Measurements from ENCODE around the gene PRPF8. TPM values are rescaled to one million over a fixed set of nuclear protein-coding genes. Genes with fewer than 3 reads are reported as not detected.
A peak's percentile ranks its signal among the peaks of the same experiment; 100 is the strongest.

PRPF8 gene
- total RNA-seq, 4 donors from 2014 or later: 138 to 390 (median 226) TPM

DNA sequence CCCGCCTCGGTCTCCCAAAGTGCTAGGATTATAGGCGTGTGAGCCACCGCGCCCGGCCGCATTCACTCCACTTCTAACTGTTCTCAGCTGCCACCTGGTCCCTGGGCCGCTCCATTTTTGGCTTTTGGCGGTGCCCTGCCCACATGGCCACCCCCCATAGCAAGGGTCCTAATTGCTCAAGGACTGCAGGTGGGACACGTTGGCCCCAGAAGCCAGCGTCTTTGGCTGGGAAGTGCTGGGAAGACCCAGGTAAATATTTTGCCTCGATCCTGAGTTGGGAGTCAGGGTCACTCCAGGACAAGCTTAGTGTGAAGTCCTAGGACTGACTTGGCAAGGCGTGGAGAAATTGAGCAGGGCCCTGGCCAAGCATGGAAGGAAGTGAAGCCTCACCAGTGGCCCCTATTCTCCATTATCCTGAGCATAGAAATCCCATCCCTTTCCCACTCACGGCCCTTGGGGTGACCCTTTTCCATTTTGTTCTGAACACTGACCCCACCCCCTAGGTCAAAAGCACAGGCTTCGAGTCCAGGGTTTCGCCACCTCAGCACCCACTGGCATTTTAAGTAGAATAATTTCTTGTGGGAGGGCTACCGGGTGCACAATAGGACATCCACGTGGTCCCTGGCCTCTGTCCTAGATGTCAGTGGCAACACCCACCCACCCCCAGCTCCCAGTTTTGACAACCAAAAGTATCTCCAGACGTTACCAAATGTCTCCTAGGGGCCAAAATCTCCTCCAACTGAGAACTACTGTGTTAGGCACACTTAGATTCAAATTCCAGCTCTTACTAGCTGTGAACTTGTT, 33.9 kb upstream of the PRPF8 start:
- H3K27me3 ChIP-seq: no peaks in the 10 kb centered on the region
- no peaks in the 10 kb centered on the region for H3K9me3 ChIP-seq
- DNase-seq: no peak
- H3K4me1 ChIP-seq: peaks cover 0 to 29% (median 16%) of the 10 kb centered on the region in 4 donors
- H3K4me3 ChIP-seq: no peak overlapping the region
- peaks cover 0 to 4% (median 0%) of the 10 kb centered on the region in 3 donors for H3K36me3 ChIP-seq
- H3K27ac ChIP-seq: peak overlapping the region; percentile 95 to 100 (median 99)
- TF ChIP-seq, protein P1, sequence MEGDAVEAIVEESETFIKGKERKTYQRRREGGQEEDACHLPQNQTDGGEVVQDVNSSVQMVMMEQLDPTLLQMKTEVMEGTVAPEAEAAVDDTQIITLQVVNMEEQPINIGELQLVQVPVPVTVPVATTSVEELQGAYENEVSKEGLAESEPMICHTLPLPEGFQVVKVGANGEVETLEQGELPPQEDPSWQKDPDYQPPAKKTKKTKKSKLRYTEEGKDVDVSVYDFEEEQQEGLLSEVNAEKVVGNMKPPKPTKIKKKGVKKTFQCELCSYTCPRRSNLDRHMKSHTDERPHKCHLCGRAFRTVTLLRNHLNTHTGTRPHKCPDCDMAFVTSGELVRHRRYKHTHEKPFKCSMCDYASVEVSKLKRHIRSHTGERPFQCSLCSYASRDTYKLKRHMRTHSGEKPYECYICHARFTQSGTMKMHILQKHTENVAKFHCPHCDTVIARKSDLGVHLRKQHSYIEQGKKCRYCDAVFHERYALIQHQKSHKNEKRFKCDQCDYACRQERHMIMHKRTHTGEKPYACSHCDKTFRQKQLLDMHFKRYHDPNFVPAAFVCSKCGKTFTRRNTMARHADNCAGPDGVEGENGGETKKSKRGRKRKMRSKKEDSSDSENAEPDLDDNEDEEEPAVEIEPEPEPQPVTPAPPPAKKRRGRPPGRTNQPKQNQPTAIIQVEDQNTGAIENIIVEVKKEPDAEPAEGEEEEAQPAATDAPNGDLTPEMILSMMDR (IDR thresholded peaks at IDR 0.05): no peak
- TF ChIP-seq POLR2A (IDR thresholded peaks at IDR 0.05): no peak

DNA sequence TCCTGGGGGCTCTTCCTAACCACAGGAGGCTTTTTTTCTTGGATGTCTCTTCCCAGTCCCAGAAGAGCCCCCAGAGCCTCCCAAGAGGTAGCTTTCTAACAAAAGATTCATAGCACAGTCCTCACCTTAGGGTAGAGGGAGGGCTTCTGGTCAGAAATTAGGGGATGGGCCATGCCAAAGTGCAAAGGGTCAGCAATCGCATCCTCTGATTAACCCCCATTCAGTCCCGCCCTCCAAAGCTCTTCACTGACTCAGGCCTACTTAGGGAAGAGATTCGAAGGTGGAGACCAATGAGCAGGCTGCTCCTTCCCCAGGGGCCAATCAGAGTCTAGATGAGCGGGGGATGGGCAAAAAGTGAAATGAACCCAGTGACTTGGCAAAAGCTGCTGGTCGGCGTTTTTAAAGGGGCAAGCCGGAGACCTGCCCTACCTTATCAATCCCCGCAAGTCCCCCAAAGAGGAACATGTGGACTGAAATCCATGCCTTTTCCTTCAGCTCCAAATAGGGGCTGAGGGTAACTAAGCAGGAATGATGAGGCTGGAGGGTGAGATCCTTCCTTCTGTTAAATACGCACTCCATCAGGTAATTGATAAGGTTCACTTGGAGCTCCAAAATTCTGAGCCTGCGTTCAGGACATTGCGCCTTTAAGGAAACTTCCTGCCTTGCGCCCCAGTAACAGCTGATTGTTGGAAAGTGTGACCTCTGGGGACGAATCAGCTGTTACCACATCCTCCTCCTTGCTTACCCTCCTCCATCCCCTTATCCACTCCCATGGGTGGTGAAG, 32.4 kb upstream of the PRPF8 start:
- Histone ChIP-seq H3K4me1 (peaks cover 0 to 38% (median 14%) of the 10 kb centered on the region in 4 donors), H3K4me3 (peak overlapping the region; percentile 58 to 78 (median 73))
- DNase-seq: peak; percentile 87 to 96 (median 89)

DNA sequence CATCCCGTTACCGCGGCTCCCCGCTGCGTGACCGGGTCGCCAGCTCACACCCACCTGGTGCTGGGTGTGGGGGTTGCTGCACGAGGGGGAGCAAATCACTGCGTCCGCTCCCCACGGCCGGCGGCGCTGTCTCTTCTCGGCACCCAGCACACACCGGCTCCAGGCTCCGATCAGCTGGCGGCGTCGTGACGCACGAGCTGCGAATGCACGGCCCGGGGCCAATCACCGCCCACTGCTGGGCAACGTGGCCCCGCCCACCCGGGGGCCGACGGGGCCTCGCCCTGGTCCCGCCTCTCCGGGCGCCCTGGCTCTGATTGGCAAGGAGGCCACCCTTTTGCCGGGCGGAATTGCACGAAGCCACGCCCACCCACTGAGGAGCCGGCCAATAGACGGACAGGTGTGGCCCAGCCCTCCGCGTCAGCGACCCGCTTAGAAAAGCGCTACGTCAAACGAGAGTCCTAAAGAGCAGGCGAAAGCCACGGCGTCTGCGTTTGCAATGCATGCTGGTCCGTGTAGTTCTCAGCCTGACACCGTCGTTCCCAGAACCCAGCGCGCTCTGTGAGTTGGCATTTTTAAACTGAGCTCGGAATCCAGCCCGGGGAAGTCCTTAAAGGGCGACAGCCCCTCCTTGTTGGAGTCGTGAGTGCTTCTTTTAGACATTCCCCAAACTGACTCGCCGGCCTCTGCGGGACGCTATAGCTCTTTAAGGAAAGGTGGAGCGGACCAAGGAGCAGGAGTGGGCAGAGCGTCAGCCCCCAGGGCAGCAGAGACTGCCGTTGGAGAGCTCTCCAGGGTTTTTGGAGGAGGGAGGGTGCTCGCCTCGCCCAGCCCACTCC, 31.6 kb upstream of the PRPF8 start:
- TF ChIP-seq POLR2A (IDR thresholded peaks at IDR 0.05): peak; percentile 100
- TF ChIP-seq, protein P1 (IDR thresholded peaks at IDR 0.05): peak in 2 of 6 experiments; percentile 8 to 25
- peaks cover 0 to 24% (median 0%) of the 10 kb centered on the region in 3 donors for H3K36me3 ChIP-seq
- peak; percentile 99 to 100 (median 100) for DNase-seq
- H3K4me3 ChIP-seq: peak overlapping the region; percentile 70 to 93 (median 84)
- peaks cover 0 to 43% (median 14%) of the 10 kb centered on the region in 4 donors for H3K4me1 ChIP-seq
- no peaks in the 10 kb centered on the region for H3K9me3 ChIP-seq
- H3K27me3 ChIP-seq: no peaks in the 10 kb centered on the region
- H3K27ac ChIP-seq: peak overlapping the region; percentile 95 to 100 (median 99)

More for the DNA sequence above, 32.4 kb upstream of the PRPF8 start:
- Histone ChIP-seq H3K9me3 (no peaks in the 10 kb centered on the region), H3K27ac (peak overlapping the region; percentile 95 to 100 (median 99)), H3K36me3 (peaks cover 0 to 18% (median 0%) of the 10 kb centered on the region in 3 donors), H3K27me3 (no peaks in the 10 kb centered on the region)
- TF ChIP-seq, protein P1 (IDR thresholded peaks at IDR 0.05): peak in 2 of 6 experiments; percentile 3 to 11
- peak in 1 of 2 donors; percentile 78 for TF ChIP-seq POLR2A (IDR thresholded peaks at IDR 0.05)

DNA sequence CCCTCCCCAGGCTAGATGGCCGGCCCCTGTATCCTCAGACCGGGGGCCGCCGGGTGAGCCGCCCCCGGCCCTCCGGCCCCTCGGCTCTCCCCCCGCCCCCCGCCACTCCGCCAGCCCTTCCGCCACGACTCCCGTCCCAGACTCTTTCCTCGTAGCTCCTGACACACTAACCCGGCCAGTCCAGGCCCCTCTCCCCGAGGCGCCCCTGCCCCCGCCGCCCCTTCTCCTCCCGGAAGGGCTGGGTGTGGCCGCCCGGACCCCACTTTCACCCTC, 31.1 kb upstream of the PRPF8 start:
- H3K9me3 ChIP-seq: no peaks in the 10 kb centered on the region
- H3K36me3 ChIP-seq: peaks cover 0 to 24% (median 0%) of the 10 kb centered on the region in 3 donors
- no peak for DNase-seq
- H3K4me3 ChIP-seq: peak overlapping the region; percentile 70 to 93 (median 83)
- peak overlapping the region; percentile 95 to 99 (median 97) for H3K27ac ChIP-seq
- H3K27me3 ChIP-seq: no peaks in the 10 kb centered on the region
- peaks cover 0 to 44% (median 13%) of the 10 kb centered on the region in 4 donors for H3K4me1 ChIP-seq
- TF ChIP-seq, protein P1 (IDR thresholded peaks at IDR 0.05): no peak
- no peak for TF ChIP-seq POLR2A (IDR thresholded peaks at IDR 0.05)
